HG03108 (cell line): Measurements from ENCODE around the gene TRAF3IP3.

Experiments used
- ATAC-seq: cut with Tn5 transposase; IDR thresholded peaks from one replicate; pipeline ENCODE4 v1.9.1; 2021; ENCODE audit warnings: moderate library complexity; ENCODE audit not compliant: unreplicated experiment

TRAF3IP3 gene

GRCh38 chr1:209766051-209766450, 10.2 kb downstream of the TRAF3IP3 start:
- ATAC-seq = no peak

- ATAC-seq = no peak
Observed at GRCh38 chr1:209767096-209767495, 11.2 kb downstream of the TRAF3IP3 start.

- no peak for ATAC-seq
Observed at GRCh38 chr1:209767706-209768105, 11.9 kb downstream of the TRAF3IP3 start.

GRCh38 chr1:209768354-209768774, 12.5 kb downstream of the TRAF3IP3 start:
- peak; percentile 82 for ATAC-seq

GRCh38 chr1:209769171-209769904, 13.5 kb downstream of the TRAF3IP3 start:
- peak; percentile 89 for ATAC-seq

- no peak for ATAC-seq
Observed at GRCh38 chr1:209769971-209770370, 14.1 kb downstream of the TRAF3IP3 start.

- no peak for ATAC-seq
Observed at GRCh38 chr1:209770636-209771415, 15.0 kb downstream of the TRAF3IP3 start.

GRCh38 chr1:209772126-209772525, 16.3 kb downstream of the TRAF3IP3 start:
- ATAC-seq = no peak

- peak; percentile 66 for ATAC-seq
Observed at GRCh38 chr1:209774592-209774991, 18.7 kb downstream of the TRAF3IP3 start.

- ATAC-seq = no peak
Observed at GRCh38 chr1:209775678-209776077, 19.8 kb downstream of the TRAF3IP3 start.

GRCh38 chr1:209777587-209777986, 21.7 kb downstream of the TRAF3IP3 start:
- no peak for ATAC-seq

- no peak for ATAC-seq
Observed at GRCh38 chr1:209778102-209778501, 22.2 kb downstream of the TRAF3IP3 start.

- ATAC-seq = no peak
Observed at GRCh38 chr1:209780268-209780667, 24.4 kb downstream of the TRAF3IP3 start.

- no peak for ATAC-seq
Observed at GRCh38 chr1:209783386-209783785, 27.5 kb downstream of the TRAF3IP3 start.

- ATAC-seq = peak; percentile 100
Observed at GRCh38 chr1:209784265-209785169, 28.7 kb downstream of the TRAF3IP3 start, which contains the start of gene C1orf74. Gene C1orf74, minus strand, starts transcription at chr1:209784559. Its CDS starts 925 bp downstream, at chr1:209783634.

GRCh38 chr1:209785592-209785991, 29.7 kb downstream of the TRAF3IP3 start:
- ATAC-seq = no peak

GRCh38 chr1:209786146-209786545, 30.3 kb downstream of the TRAF3IP3 start:
- ATAC-seq = no peak

GRCh38 chr1:209787551-209787950, 31.7 kb downstream of the TRAF3IP3 start:
- ATAC-seq = no peak

- no peak for ATAC-seq
Observed at GRCh38 chr1:209789245-209789644, 33.4 kb downstream of the TRAF3IP3 start.

GRCh38 chr1:209790286-209791193, 34.7 kb downstream of the TRAF3IP3 start:
- no peak for ATAC-seq
